OCI-LY1 (cell line): ENCODE measurements around the gene PLA2G15.
A peak's percentile ranks its signal among the peaks of the same experiment; 100 is the strongest.

ENCODE experiments used
- H2AFZ ChIP-seq: fragments of 200-600 bp; sonication (generic), shearing (Covaris generic); 2 replicates; pipeline ENCODE4 v1.6.0; 2014; ENCODE audit warnings: antibody characterized with exemption, mild to moderate bottlenecking, low read length
- H3F3A ChIP-seq: fragments of 200-600 bp; sonication (generic), shearing (Covaris generic); 2 replicates; pipeline ENCODE4 v1.6.0; 2014; ENCODE audit warnings: mild to moderate bottlenecking, antibody characterized with exemption, low read length, moderate library complexity; ENCODE audit not compliant: insufficient read depth
- H3K27ac ChIP-seq: fragments of 200-600 bp; sonication (generic); 2 replicates; pipeline ENCODE4 v1.5.1; 2014; ENCODE audit warnings: low read length, mixed run types, mild to moderate bottlenecking, low read depth; ENCODE audit not compliant: poor library complexity, severe bottlenecking
- H3K27me3 ChIP-seq: fragments of 200-600 bp; sonication (generic); 2 replicates; pipeline ENCODE4 v1.6.0; 2014; ENCODE audit warnings: antibody characterized with exemption, mild to moderate bottlenecking, low read length, moderate library complexity; ENCODE audit not compliant: insufficient read depth
- H3K36me3 ChIP-seq: fragments of 200-600 bp; sonication (generic); 2 replicates; pipeline ENCODE4 v1.6.1; 2014; ENCODE audit warnings: mild to moderate bottlenecking, antibody characterized with exemption, low read length, moderate library complexity, mixed read lengths; ENCODE audit not compliant: insufficient read depth
- H3K4me1 ChIP-seq: fragments of 200-600 bp; sonication (generic); 2 replicates; pipeline ENCODE4 v1.5.1; 2014; ENCODE audit warnings: mild to moderate bottlenecking, low read length, moderate library complexity; ENCODE audit not compliant: insufficient read depth, severe bottlenecking
- H3K4me2 ChIP-seq: fragments of 200-600 bp; sonication (generic), shearing (Covaris generic); 2 replicates; pipeline ENCODE4 v1.6.1; 2014; ENCODE audit warnings: low read length
- H3K4me3 ChIP-seq: fragments of 200-600 bp; sonication (generic); 2 replicates; pipeline ENCODE4 v1.5.1; 2014; ENCODE audit warnings: low read length, low read depth, mild to moderate bottlenecking, mixed read lengths; ENCODE audit not compliant: poor library complexity, severe bottlenecking
- H3K79me2 ChIP-seq: fragments of 200-600 bp; shearing (Covaris generic); 2 replicates; pipeline ENCODE4 v1.6.1; 2016; ENCODE audit warnings: mixed run types, low read length, mixed read lengths; ENCODE audit not compliant: insufficient read depth
- H3K9ac ChIP-seq: fragments of 200-600 bp; sonication (generic), shearing (Covaris generic); 2 replicates; pipeline ENCODE4 v1.6.1; 2014; ENCODE audit warnings: mild to moderate bottlenecking, low read length, mixed read lengths
- H3K9me2 ChIP-seq: fragments of 200-600 bp; sonication (generic), shearing (Covaris generic); 2 replicates; pipeline ENCODE4 v1.6.1; 2014; ENCODE audit warnings: low read depth, mild to moderate bottlenecking, low read length, mixed read lengths
- H3K9me3 ChIP-seq: fragments of 200-600 bp; shearing (Covaris generic); 2 replicates; pipeline ENCODE4 v1.6.1; 2014; ENCODE audit warnings: low read length, mixed read lengths
- H4K20me1 ChIP-seq: fragments of 200-600 bp; sonication (generic), shearing (Covaris generic); 2 replicates; pipeline ENCODE4 v1.6.0; 2016; ENCODE audit warnings: mild to moderate bottlenecking, low read length; ENCODE audit not compliant: insufficient read depth
- CTCF ChIP-seq: fragments of 200-600 bp; sonication (generic), shearing (Covaris generic); IDR thresholded peaks from 2 replicates; pipeline ENCODE4 v1.5.1; 2017; ENCODE audit warnings: mild to moderate bottlenecking, antibody characterized with exemption, low read length, moderate library complexity, mixed read lengths
- EZH2 ChIP-seq: fragments of 200-600 bp; sonication (generic), shearing (Covaris generic); IDR thresholded peaks from 2 replicates; pipeline ENCODE4 v1.8.0; 2017; ENCODE audit warnings: borderline replicate concordance, mixed run types, mild to moderate bottlenecking, antibody characterized with exemption, low read length, moderate library complexity, mixed read lengths

PLA2G15 gene

GRCh38 chr16:68229431-68230175 is 15.6 kb upstream of the PLA2G15 start:
- H3F3A ChIP-seq = no peaks in the 10 kb centered on the region
- H2AFZ ChIP-seq = no peak overlapping the region
- no peaks in the 10 kb centered on the region for H3K9me2 ChIP-seq

GRCh38 chr16:68230176-68230571 is 15.0 kb upstream of the PLA2G15 start:
- H3K9me2 ChIP-seq = no peaks in the 10 kb centered on the region
- H3K27ac ChIP-seq = no peak overlapping the region
- no peaks in the 10 kb centered on the region for H3K27me3 ChIP-seq
- no peak overlapping the region for H2AFZ ChIP-seq
- H3K36me3 ChIP-seq = peaks cover 39% of the 10 kb centered on the region; the same call in 1 of the 2 replicates
- H3K9me3 ChIP-seq = no peaks in the 10 kb centered on the region
- H3F3A ChIP-seq = no peaks in the 10 kb centered on the region
- H3K79me2 ChIP-seq = no peaks in the 10 kb centered on the region
- TF ChIP-seq EZH2 (no peak), CTCF (no peak)
- no peak overlapping the region for H3K4me2 ChIP-seq
- H3K4me3 ChIP-seq = no peak overlapping the region
- peaks cover 34% of the 10 kb centered on the region for H3K4me1 ChIP-seq
- no peak overlapping the region for H3K9ac ChIP-seq
- no peaks in the 10 kb centered on the region for H4K20me1 ChIP-seq

More at GRCh38 chr16:68229431-68230175, 15.6 kb upstream of the PLA2G15 start:
- no peaks in the 10 kb centered on the region for H4K20me1 ChIP-seq
- TF ChIP-seq CTCF (peak; percentile 95), EZH2 (no peak)
- H3K79me2 ChIP-seq = no peaks in the 10 kb centered on the region
- H3K27me3 ChIP-seq = no peaks in the 10 kb centered on the region
- H3K36me3 ChIP-seq = peaks cover 39% of the 10 kb centered on the region; the same call in 1 of the 2 replicates
- H3K27ac ChIP-seq = no peak overlapping the region
- H3K4me2 ChIP-seq = no peak overlapping the region
- no peak overlapping the region for H3K4me3 ChIP-seq
- H3K9me3 ChIP-seq = no peaks in the 10 kb centered on the region
- peaks cover 28% of the 10 kb centered on the region for H3K4me1 ChIP-seq
- no peak overlapping the region for H3K9ac ChIP-seq

GRCh38 chr16:68230956-68231355 is 14.2 kb upstream of the PLA2G15 start:
- H3K9me3 ChIP-seq = no peaks in the 10 kb centered on the region
- no peak overlapping the region for H3K27ac ChIP-seq
- H3K9me2 ChIP-seq = no peaks in the 10 kb centered on the region
- H3F3A ChIP-seq = no peaks in the 10 kb centered on the region
- peaks cover 39% of the 10 kb centered on the region; the same call in 1 of the 2 replicates for H3K36me3 ChIP-seq
- H3K4me2 ChIP-seq = no peak overlapping the region
- no peaks in the 10 kb centered on the region for H3K79me2 ChIP-seq
- H3K4me3 ChIP-seq = no peak overlapping the region
- no peaks in the 10 kb centered on the region for H4K20me1 ChIP-seq
- TF ChIP-seq EZH2 = no peak
- TF ChIP-seq CTCF = no peak
- peaks cover 38% of the 10 kb centered on the region for H3K4me1 ChIP-seq
- no peak overlapping the region for H3K9ac ChIP-seq
- no peaks in the 10 kb centered on the region for H3K27me3 ChIP-seq
- H2AFZ ChIP-seq = no peak overlapping the region
